IMR-90 (cell line): ENCODE measurements around the gene TARBP2.

Experiments used
- BHLHE40 ChIP-seq: fragments of 150-350 bp; IDR thresholded peaks from 2 replicates; pipeline ENCODE4 v1.6.1; 2016; ENCODE audit warnings: mild to moderate bottlenecking, low read depth, low read length
- CEBPB ChIP-seq: IDR thresholded peaks from 2 replicates; pipeline ENCODE4 v1.6.1; 2012; ENCODE audit warnings: low read depth, low read length, improper control_type of control experiment
- FOS ChIP-seq: fragments of 150-350 bp; IDR thresholded peaks from 2 replicates; pipeline ENCODE4 v1.6.1; 2016; ENCODE audit warnings: low read depth, low read length
- MAFK ChIP-seq: IDR thresholded peaks from 2 replicates; pipeline ENCODE4 v1.6.1; 2012; ENCODE audit warnings: low read depth, low read length, improper control_type of control experiment
- POLR2A ChIP-seq: IDR thresholded peaks from 2 replicates; pipeline ENCODE4 v1.6.1; 2012; ENCODE audit warnings: mild to moderate bottlenecking, low read depth, low read length
- RCOR1 ChIP-seq: IDR thresholded peaks from 2 replicates; pipeline ENCODE4 v1.6.1; 2012; ENCODE audit warnings: mild to moderate bottlenecking, low read length, improper control_type of control experiment; ENCODE audit not compliant: insufficient replicate concordance
- RFX5 ChIP-seq: IDR thresholded peaks from 2 replicates; pipeline ENCODE4 v1.8.0; 2012; ENCODE audit warnings: low read depth, mild to moderate bottlenecking, low read length, moderate library complexity
- SMC3 ChIP-seq: fragments of 150-350 bp; IDR thresholded peaks from 2 replicates; pipeline ENCODE4 v1.6.1; 2016; ENCODE audit warnings: low read depth, mild to moderate bottlenecking, antibody characterized with exemption, low read length, moderate library complexity
- TF ChIP-seq, protein P1 (sequence below): conservative IDR thresholded peaks from 2 replicates; pipeline ENCODE4 v1.5.1; 2012; ENCODE audit warnings: mild to moderate bottlenecking, low read depth, low read length, improper control_type of control experiment
- TF ChIP-seq, protein P2 (sequence below): fragments of 150-350 bp; IDR thresholded peaks from 2 replicates; pipeline ENCODE4 v1.6.1; 2017; ENCODE audit warnings: mild to moderate bottlenecking, antibody characterized with exemption, low read length, low read depth

DNA sequence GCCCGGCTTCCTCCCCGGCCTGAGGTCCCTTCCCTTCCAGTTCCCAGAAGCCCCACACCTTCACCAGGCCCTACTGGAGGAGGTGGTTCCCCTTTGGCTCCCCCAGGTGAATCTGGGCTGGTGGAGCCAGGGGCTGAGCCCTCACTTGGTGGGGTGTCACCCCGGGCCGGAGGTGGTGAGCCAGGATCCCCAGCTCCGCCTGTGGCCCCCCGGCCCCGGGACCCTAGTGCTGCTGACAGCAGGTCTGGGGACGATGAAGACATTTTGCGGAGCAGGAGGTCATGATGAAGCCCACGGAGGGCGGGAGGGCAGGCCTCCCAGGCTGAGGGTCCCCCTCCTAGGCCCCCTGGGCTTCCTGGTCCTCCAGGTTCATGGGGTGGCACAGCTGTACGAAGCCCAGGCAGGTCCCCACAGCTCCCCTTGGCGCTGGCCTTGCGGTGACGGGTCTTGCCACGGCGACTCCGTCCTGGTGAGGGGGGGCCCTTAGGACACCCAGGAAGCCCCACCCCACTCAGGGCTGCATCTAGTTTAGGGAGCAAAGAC lies 18.4 kb upstream of the TARBP2 start:
- TF ChIP-seq, protein P1, sequence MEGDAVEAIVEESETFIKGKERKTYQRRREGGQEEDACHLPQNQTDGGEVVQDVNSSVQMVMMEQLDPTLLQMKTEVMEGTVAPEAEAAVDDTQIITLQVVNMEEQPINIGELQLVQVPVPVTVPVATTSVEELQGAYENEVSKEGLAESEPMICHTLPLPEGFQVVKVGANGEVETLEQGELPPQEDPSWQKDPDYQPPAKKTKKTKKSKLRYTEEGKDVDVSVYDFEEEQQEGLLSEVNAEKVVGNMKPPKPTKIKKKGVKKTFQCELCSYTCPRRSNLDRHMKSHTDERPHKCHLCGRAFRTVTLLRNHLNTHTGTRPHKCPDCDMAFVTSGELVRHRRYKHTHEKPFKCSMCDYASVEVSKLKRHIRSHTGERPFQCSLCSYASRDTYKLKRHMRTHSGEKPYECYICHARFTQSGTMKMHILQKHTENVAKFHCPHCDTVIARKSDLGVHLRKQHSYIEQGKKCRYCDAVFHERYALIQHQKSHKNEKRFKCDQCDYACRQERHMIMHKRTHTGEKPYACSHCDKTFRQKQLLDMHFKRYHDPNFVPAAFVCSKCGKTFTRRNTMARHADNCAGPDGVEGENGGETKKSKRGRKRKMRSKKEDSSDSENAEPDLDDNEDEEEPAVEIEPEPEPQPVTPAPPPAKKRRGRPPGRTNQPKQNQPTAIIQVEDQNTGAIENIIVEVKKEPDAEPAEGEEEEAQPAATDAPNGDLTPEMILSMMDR: no peak
- TF ChIP-seq BHLHE40: no peak
- no peak for TF ChIP-seq RFX5
- no peak for TF ChIP-seq POLR2A
- TF ChIP-seq CEBPB: no peak
- TF ChIP-seq MAFK: no peak
- TF ChIP-seq, protein P2, sequence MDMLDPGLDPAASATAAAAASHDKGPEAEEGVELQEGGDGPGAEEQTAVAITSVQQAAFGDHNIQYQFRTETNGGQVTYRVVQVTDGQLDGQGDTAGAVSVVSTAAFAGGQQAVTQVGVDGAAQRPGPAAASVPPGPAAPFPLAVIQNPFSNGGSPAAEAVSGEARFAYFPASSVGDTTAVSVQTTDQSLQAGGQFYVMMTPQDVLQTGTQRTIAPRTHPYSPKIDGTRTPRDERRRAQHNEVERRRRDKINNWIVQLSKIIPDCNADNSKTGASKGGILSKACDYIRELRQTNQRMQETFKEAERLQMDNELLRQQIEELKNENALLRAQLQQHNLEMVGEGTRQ: no peak
- no peak for TF ChIP-seq RCOR1
- no peak for TF ChIP-seq FOS
- TF ChIP-seq SMC3: no peak
